Breast epithelium (tissue), 4 donors: ENCODE results near the gene ZNF385A. TPM values are rescaled to one million over a fixed set of nuclear protein-coding genes. Genes with fewer than 3 reads are reported as not detected.

Experiments used
- DNase-seq, 2 donors: peaks; one replicate each; pipeline ENCODE4 v3.0.0-alpha.2; 2019; ENCODE audit warnings: low spot score in 2 of 2
- H3K27ac ChIP-seq, 2 donors: fragments of 200-600 bp; sonication (generic) in 1 of 2; one replicate each; pipeline ENCODE4 v1.5.1; 2016 to 2019; ENCODE audit warnings: mild to moderate bottlenecking in 1 of 2
- H3K27me3 ChIP-seq, 2 donors: fragments of 200-600 bp; sonication (generic) in 1 of 2; one replicate each; pipeline versions ENCODE4 v1.5.1 to v1.6.0; 2017 to 2019; ENCODE audit warnings: control low read depth in 1 of 2, mild to moderate bottlenecking in 1 of 2
- H3K36me3 ChIP-seq: fragments of 200-600 bp; one replicate; pipeline ENCODE4 v1.5.1; 2019
- H3K4me1 ChIP-seq, 2 donors: fragments of 200-600 bp; sonication (generic); one replicate each; pipeline ENCODE4 v1.5.1; 2016 to 2019; ENCODE audit warnings: control low read depth in 1 of 2
- H3K4me3 ChIP-seq, 3 donors: fragments of 200-600 bp; sonication (generic); 1 replicate in 2 of 3; 2 replicates in 1 of 3; pipeline ENCODE4 v1.5.1; 2016 to 2019; ENCODE audit warnings: mild to moderate bottlenecking in 3 of 3, moderate library complexity in 2 of 3
- H3K9me3 ChIP-seq, 2 donors: fragments of 200-600 bp; sonication (generic) in 1 of 2; one replicate each; pipeline ENCODE4 v1.5.1; 2016 to 2019; ENCODE audit warnings: control low read depth in 1 of 2
- CTCF ChIP-seq, 3 donors: fragments of 450-650 bp; IDR thresholded peaks; one replicate each; pipeline ENCODE4 v1.5.1; 2016 to 2017; ENCODE audit warnings: antibody characterized with exemption in 3 of 3, mild to moderate bottlenecking in 3 of 3, moderate library complexity in 3 of 3
- POLR2A ChIP-seq: fragments of 450-650 bp; IDR thresholded peaks from one replicate; pipeline ENCODE4 v1.6.1; 2016; ENCODE audit warnings: antibody characterized with exemption, mild to moderate bottlenecking, moderate library complexity
- POLR2AphosphoS5 ChIP-seq, 3 donors: sonication (generic); formaldehyde crosslinking; IDR thresholded peaks; one replicate each; pipeline ENCODE4 v1.6.1; 2017; ENCODE audit warnings: antibody characterized with exemption in 3 of 3
- intact Hi-C: fragments of 100-400 bp; cut with DNase I; formaldehyde crosslinking; loops from one replicate; pipeline ENCODE4 v1.15.1; 2023; ENCODE audit warnings: low total_unique reads
- total RNA-seq, 3 donors: library from RNA; depleted of rRNA; stranded (reverse); fragments of >200 nt; gene quantifications; one replicate each; pipeline ENCODE4 v1.1.0, GENCODE V29; 2016

The ZNF385A gene
- total RNA-seq, 3 donors from 2014 or later = 8.9 to 18.4 (median 10.5) TPM

- intact Hi-C loops = no loop called here
- H3K27ac ChIP-seq = peak overlapping the region; percentile 21 to 68
- no peaks in the 10 kb centered on the region for H3K9me3 ChIP-seq
- H3K36me3 ChIP-seq = no peaks in the 10 kb centered on the region
- no peaks in the 10 kb centered on the region for H3K27me3 ChIP-seq
- peaks cover 4 to 8% of the 10 kb centered on the region in 2 donors for H3K4me1 ChIP-seq
- TF ChIP-seq CTCF (IDR thresholded peaks at IDR 0.05) (no peak), POLR2A (peak; percentile 8), POLR2AphosphoS5 (IDR thresholded peaks at IDR 0.05) (no peak)
- DNase-seq = no peak
- no peak overlapping the region for H3K4me3 ChIP-seq
Observed at GRCh38 chr12:54428050-54429013, 43.8 kb upstream of the ZNF385A start.

- no peaks in the 10 kb centered on the region for H3K9me3 ChIP-seq
- no peaks in the 10 kb centered on the region for H3K27me3 ChIP-seq
- TF ChIP-seq POLR2A (no peak), CTCF (IDR thresholded peaks at IDR 0.05) (no peak), POLR2AphosphoS5 (IDR thresholded peaks at IDR 0.05) (no peak)
- H3K36me3 ChIP-seq = no peaks in the 10 kb centered on the region
- H3K4me1 ChIP-seq = peaks cover 4 to 5% of the 10 kb centered on the region in 2 donors
- intact Hi-C loops = no loop called here
- no peak overlapping the region for H3K4me3 ChIP-seq
- H3K27ac ChIP-seq = peak overlapping the region; percentile 2 to 68
- DNase-seq = no peak
Observed at GRCh38 chr12:54427106-54427505, 42.6 kb upstream of the ZNF385A start.

- Histone ChIP-seq H3K4me3 (no peak overlapping the region), H3K4me1 (peaks cover 1 to 2% of the 10 kb centered on the region in 2 donors), H3K27me3 (no peaks in the 10 kb centered on the region), H3K27ac (peak overlapping the region; percentile 2 to 68), H3K36me3 (no peaks in the 10 kb centered on the region), H3K9me3 (no peaks in the 10 kb centered on the region)
- no peak for DNase-seq
- intact Hi-C loops = no loop called here
- TF ChIP-seq CTCF (IDR thresholded peaks at IDR 0.05) = no peak
- TF ChIP-seq POLR2A = no peak
- TF ChIP-seq POLR2AphosphoS5 (IDR thresholded peaks at IDR 0.05) = no peak
Observed at GRCh38 chr12:54426690-54427089, 42.2 kb upstream of the ZNF385A start.

- TF ChIP-seq POLR2A = no peak
- no peak for TF ChIP-seq POLR2AphosphoS5 (IDR thresholded peaks at IDR 0.05)
- no peak for TF ChIP-seq CTCF (IDR thresholded peaks at IDR 0.05)
- intact Hi-C loops = no loop called here
- no peaks in the 10 kb centered on the region for H3K36me3 ChIP-seq
- no peaks in the 10 kb centered on the region for H3K9me3 ChIP-seq
- peak overlapping the region in 1 of 2 donors; percentile 25 for H3K27ac ChIP-seq
- no peaks in the 10 kb centered on the region for H3K27me3 ChIP-seq
- H3K4me3 ChIP-seq = no peak overlapping the region
- no peak for DNase-seq
- H3K4me1 ChIP-seq = no peaks in the 10 kb centered on the region
Observed at GRCh38 chr12:54425702-54426101, 41.2 kb upstream of the ZNF385A start.

GRCh38 chr12:54424224-54424623, 39.7 kb upstream of the ZNF385A start:
- intact Hi-C loops = no loop called here
- Histone ChIP-seq H3K27me3 (no peaks in the 10 kb centered on the region), H3K9me3 (no peaks in the 10 kb centered on the region), H3K4me3 (no peak overlapping the region), H3K36me3 (no peaks in the 10 kb centered on the region), H3K4me1 (no peaks in the 10 kb centered on the region), H3K27ac (peak overlapping the region in 1 of 2 donors; percentile 68)
- no peak for DNase-seq
- TF ChIP-seq POLR2AphosphoS5 (IDR thresholded peaks at IDR 0.05) (no peak), CTCF (IDR thresholded peaks at IDR 0.05) (no peak), POLR2A (no peak)
